Measurements from ENCODE around the gene IQCE. TPM values are rescaled to one million over a fixed set of nuclear protein-coding genes. Genes with fewer than 3 reads are reported as not detected.

Gene IQCE
- total RNA-seq, 1 donor from 2014 or later: 32.0 TPM

DNA sequence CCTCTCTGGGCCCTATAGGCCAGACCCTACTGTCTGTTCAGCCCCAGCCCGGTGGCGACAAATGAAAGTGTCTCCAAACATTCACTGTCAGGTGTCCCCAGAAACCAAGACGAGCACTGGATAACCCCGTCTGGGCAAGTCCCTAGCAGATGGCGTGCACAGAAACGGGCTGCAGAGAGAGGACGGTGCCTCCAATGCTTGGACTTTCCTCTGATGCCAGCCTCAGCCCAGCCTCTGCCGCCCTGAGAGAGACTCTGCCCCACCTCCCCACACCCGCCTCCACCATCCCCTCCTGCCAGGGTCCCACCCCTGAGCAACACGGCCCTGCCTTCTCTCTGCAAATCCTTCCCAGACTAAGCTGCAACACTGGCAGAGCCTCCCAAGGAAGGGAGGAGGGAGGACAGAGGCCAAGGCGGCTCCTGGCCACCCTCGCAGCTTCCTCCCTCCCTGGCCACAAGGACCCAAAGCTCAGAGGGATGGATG, 46.6 kb upstream of the IQCE start:
- DNase-seq (no peak), ATAC-seq (no peak)
- H3K27me3 ChIP-seq (ENCODE audit: low read depth): no peaks in the 10 kb centered on the region
- no peaks in the 10 kb centered on the region for H3K9me3 ChIP-seq
- TF ChIP-seq, protein P1, sequence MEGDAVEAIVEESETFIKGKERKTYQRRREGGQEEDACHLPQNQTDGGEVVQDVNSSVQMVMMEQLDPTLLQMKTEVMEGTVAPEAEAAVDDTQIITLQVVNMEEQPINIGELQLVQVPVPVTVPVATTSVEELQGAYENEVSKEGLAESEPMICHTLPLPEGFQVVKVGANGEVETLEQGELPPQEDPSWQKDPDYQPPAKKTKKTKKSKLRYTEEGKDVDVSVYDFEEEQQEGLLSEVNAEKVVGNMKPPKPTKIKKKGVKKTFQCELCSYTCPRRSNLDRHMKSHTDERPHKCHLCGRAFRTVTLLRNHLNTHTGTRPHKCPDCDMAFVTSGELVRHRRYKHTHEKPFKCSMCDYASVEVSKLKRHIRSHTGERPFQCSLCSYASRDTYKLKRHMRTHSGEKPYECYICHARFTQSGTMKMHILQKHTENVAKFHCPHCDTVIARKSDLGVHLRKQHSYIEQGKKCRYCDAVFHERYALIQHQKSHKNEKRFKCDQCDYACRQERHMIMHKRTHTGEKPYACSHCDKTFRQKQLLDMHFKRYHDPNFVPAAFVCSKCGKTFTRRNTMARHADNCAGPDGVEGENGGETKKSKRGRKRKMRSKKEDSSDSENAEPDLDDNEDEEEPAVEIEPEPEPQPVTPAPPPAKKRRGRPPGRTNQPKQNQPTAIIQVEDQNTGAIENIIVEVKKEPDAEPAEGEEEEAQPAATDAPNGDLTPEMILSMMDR (IDR thresholded peaks at IDR 0.05): no peak
- peaks cover 56% of the 10 kb centered on the region for H3K4me1 ChIP-seq
- peak overlapping the region; percentile 82 for H3K27ac ChIP-seq
- H3K4me3 ChIP-seq: peak overlapping the region; percentile 33
- H3K36me3 ChIP-seq: no peaks in the 10 kb centered on the region
- intact Hi-C loops (cut with DNase I): no loop called here

DNA sequence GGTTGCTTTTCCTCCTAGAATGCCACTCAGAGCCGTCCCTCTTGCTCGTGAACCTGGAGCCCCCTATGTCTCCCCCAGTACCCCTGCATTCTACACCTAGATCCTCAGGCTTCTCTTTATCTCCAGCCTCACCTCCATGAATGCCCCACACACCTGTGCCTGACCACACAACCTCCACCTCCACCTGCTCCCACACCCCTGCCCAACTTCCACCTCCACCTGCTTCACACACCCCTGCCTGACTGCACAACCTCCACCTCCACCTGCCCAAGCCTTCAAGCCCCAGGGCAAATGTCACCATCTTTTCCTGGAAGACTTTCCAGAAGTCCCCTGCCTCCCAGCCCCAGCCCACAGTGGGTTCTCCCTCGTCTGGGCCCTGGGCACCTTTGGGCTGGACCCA, 46.1 kb upstream of the IQCE start:
- Histone ChIP-seq H3K4me1 (peaks cover 54% of the 10 kb centered on the region), H3K27ac (peak overlapping the region; percentile 82), H3K36me3 (no peaks in the 10 kb centered on the region), H3K4me3 (no peak overlapping the region), H3K27me3 (ENCODE audit: low read depth) (no peaks in the 10 kb centered on the region), H3K9me3 (no peaks in the 10 kb centered on the region)
- no peak for ATAC-seq
- intact Hi-C loops (cut with DNase I): no loop called here
- TF ChIP-seq, protein P1 (IDR thresholded peaks at IDR 0.05): no peak
- no peak for DNase-seq

DNA sequence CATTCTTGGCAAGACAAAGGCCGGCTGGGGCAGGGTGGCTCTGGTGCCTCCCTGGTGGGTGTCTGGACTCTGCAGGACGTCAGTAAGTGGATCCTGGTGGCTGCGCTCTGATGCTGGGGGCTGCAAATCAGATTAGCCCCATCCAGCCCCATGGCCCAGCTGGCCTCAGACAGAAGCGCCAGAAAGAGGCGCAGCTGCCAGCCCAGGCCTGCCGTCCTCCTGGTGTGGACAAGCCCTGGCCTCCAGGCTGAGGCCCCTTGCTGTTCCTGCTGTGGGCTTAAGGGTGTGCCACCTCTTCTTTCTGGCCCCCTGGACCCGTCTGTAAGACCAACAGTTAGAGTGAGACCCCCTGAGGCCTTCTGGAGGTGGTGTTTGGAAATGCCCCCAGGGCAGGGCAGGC, 45.1 kb upstream of the IQCE start:
- DNase-seq (no peak), ATAC-seq (no peak)
- TF ChIP-seq, protein P1 (IDR thresholded peaks at IDR 0.05): no peak
- Histone ChIP-seq H3K4me1 (peaks cover 47% of the 10 kb centered on the region), H3K27ac (no peak overlapping the region), H3K27me3 (ENCODE audit: low read depth) (no peaks in the 10 kb centered on the region), H3K9me3 (no peaks in the 10 kb centered on the region), H3K36me3 (no peaks in the 10 kb centered on the region), H3K4me3 (no peak overlapping the region)
- intact Hi-C loops (cut with DNase I): no loop called here

DNA sequence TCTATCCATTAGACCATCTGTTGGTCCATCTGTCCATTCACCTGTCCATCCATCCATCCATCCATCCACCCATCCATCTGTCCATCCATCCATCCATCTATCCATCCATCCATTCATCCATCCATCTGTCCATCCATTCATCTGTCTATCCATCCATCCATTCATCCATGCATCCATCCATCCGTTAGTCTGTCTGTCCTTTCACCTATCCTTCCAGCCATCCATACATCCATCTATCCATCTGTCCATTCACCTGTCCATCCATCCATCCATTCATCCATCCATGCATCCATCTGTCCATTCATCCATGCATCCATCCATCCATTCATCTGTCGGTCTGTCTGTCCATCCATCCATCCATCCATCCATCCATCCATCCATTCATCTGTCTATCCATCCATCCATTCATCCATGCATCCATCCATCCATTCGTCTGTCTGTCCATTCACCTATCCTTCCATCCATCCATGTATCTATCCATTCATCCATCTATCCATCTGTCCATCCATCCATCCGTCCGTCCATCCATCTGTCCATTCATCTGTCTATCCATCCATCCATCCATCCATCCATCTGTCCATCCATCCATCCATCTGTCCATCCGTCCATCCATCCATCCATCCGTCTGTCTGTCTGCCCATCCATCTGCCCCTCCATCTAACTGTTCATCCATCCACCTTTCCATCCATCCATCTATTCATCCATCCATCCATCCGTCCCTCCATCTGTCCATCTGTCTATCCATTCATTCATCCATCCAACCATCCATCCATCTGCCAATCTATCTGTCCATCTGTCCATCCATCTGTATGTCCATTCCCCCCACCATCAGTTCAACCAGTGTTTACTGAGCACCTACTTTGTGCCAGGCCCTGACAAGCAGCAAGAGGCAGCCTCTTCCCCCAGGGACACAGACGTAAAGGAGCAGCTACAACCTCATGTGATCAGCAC, 44.0 kb upstream of the IQCE start:
- H3K9me3 ChIP-seq: no peaks in the 10 kb centered on the region
- H3K27me3 ChIP-seq (ENCODE audit: low read depth): no peaks in the 10 kb centered on the region
- peaks cover 42% of the 10 kb centered on the region for H3K4me1 ChIP-seq
- no peak overlapping the region for H3K27ac ChIP-seq
- TF ChIP-seq, protein P1 (IDR thresholded peaks at IDR 0.05): no peak
- H3K4me3 ChIP-seq: no peak overlapping the region
- no peak for DNase-seq
- ATAC-seq: no peak
- intact Hi-C loops (cut with DNase I): no loop called here
- no peaks in the 10 kb centered on the region for H3K36me3 ChIP-seq

DNA sequence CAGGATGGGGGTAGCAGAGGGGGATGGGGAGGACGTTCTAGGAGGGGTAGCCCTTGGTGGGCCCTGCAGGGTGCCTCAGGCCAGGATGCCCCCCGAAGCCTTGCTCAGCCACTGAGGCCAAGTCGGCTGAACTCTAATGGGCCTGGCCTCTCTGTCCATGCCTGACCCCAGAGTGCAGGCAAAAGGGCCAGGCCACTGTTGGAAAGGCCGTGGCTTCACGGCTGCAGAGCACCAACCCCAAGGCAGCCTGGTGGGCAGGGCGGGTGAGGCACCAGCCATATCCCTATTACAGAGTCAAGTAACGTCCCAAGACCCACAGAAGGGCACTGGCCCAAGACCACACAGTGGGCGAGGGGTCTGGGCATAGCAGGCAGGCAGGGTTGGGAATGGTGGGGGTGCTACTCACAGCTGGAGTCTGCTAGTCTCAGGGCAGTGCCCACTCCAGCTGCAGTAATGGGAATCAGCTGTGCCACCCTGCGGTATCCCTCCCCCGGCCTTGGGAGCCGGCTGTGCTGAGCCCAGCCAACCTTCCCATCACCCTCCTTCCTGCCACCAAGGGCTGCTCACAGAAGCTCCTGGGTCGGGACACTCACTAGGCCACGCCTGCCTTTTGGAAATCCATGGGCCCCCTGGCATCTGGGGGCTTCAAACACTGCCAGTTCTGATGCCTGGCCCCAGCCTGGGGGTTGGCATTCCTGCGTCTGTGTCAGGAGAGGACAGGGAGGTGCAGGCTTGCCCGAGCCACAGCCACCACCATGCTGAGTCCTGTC, 43.2 kb upstream of the IQCE start:
- intact Hi-C loops (cut with DNase I): no loop called here
- H3K27me3 ChIP-seq (ENCODE audit: low read depth): no peaks in the 10 kb centered on the region
- H3K9me3 ChIP-seq: no peaks in the 10 kb centered on the region
- H3K36me3 ChIP-seq: no peaks in the 10 kb centered on the region
- DNase-seq: no peak
- no peak for ATAC-seq
- H3K4me3 ChIP-seq: no peak overlapping the region
- TF ChIP-seq, protein P1 (IDR thresholded peaks at IDR 0.05): no peak
- H3K27ac ChIP-seq: no peak overlapping the region
- H3K4me1 ChIP-seq: peaks cover 39% of the 10 kb centered on the region
